Left renal cortex interstitium (tissue), 4 donors: ENCODE data around the gene FBLN2. TPM values are rescaled to one million over a fixed set of nuclear protein-coding genes. Genes with fewer than 3 reads are reported as not detected.
A peak's percentile ranks its signal among the peaks of the same experiment; 100 is the strongest.

Experiments used
- DNase-seq, 4 donors: peaks; one replicate each; pipeline ENCODE4 v3.0.0-alpha.2; 2013; ENCODE audit warnings: low read depth in 4 of 4, low spot score in 2 of 4, missing footprints in 1 of 4
- polyA plus RNA-seq, 4 donors: library from polyadenylated mRNA; unstranded; fragments of 120-200 nt; gene quantifications; one replicate each; pipeline ENCODE4 v1.2.1, GENCODE V29; 2013; ENCODE audit not compliant: insufficient read length in 4 of 4

Gene FBLN2
- polyA plus RNA-seq, 4 donors: 24.3 to 31.9 (median 27.5) TPM

- DNase-seq: no peak
These were observed 46.6 kb downstream of the FBLN2 start for GRCh38 chr3:13595485-13595884.

- no peak for DNase-seq
These were observed 47.7 kb downstream of the FBLN2 start for GRCh38 chr3:13596426-13597205.

DNA sequence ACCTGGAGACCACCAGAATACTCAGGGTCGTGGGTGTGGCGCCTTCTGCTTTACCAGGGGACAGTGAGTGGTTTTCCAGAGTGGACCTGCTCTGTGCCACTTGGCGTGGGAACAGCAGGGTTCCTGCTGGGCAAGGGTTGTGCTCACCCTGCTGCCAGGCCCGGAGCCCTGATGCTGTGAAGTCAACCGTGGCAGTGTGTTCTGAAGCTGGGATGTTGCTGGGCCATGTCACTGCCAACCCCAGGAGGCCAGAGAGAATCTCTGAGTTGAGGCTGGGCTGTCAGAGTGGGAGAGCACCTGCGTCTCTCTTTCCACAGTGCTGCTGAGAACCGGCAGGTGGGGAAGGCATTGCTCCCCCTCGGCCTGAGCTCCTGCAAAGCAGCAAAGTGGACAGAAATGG lies 48.7 kb downstream of the FBLN2 start:
- no peak for DNase-seq

GRCh38 chr3:13598201-13598600 lies 49.3 kb downstream of the FBLN2 start:
- DNase-seq: no peak

DNA sequence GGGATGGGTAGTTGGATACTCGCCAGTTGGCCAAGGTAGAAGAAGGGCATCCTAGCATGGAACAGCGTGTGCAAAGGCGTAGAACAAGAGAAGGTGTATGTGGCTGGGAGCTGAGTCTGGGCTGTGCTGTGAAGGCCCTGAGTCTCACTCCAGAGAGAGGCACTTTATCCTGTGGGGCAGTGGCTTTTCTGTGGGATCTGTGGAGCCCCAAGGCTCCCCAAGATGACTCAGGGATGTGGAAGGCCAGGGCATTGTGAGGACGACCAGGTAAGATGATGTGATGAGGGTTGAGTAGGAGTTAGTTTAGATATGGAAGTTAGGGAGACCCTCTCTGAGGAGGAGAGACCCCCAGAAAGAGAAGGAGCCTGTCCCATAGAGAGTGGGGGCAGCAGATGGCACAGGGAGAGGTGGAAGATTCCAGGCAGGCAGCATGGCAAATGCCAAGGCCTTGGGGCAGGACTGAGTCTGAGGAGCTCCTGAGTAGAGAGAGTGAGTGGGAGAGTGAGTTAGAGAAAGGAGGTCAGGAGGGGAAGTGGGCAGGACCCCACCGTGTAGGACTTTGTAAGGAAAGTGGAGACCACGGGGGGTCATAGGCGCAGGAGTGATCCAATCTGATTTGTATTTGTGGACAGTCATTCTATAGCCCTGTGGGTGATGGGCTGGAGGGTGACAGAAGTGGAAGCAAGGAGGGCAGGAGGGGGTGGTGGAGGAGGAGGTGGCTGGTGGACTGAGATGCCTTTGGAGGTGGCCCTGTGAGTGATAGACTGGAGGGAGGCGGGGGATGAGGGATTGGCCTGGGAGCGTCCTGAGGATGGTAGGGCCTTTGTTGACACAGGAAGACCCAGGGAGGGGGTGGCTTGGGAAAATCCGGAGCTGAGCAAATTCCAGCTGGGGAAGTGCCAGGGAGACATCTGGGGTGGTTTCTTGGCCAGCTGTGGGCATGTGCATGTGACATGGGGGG lies 50.3 kb downstream of the FBLN2 start:
- no peak for DNase-seq

DNA sequence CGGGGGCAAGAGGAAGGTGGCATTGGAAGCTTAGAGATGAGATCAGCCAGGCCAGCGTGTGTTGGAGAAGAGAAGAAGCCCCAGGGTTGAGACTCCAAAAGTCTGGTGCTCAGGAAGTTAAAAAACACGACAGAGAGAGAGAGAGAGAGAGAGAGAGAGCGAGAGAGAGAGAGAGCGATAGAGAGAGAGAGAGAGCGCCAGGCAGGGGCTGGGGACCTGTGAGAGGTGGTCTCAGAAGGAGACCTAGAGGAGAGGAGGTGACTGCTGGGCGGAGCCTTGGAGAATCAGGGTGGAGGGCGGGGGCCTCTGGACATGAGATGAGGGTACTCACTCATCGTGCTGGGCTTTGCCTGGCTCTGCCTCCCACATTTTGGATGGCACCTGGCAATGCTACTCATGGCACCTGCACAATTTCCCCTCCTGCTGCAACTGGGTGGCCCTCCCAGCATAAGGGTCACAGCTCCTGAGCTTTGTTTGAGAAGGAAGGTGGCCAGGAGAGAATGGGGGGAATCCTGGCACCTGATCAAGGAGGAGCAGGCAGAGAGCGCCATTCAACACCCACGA lies 51.0 kb downstream of the FBLN2 start:
- no peak for DNase-seq

GRCh38 chr3:13600950-13601691 lies 52.2 kb downstream of the FBLN2 start:
- DNase-seq: peak in 2 of 4 donors; percentile 0 to 15

DNA sequence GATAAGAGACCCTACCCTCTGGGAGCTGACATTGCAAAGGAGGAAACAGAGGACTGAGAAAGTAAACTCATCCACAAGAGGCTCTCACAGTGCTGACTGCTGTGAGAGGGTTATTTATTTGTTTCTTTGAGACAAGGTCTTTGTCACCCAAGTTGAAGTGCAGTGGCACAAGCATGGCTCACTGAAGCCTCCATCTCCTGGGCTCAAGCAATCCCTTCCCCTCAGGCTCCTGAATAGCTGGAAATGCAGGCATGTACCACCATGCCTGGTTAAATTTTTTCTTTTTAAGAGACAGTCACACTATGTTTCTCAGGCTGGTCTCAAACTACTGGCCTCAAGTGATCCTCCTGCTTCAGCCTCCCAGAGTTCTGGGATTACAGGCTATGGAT lies 52.8 kb downstream of the FBLN2 start:
- DNase-seq: no peak

DNA sequence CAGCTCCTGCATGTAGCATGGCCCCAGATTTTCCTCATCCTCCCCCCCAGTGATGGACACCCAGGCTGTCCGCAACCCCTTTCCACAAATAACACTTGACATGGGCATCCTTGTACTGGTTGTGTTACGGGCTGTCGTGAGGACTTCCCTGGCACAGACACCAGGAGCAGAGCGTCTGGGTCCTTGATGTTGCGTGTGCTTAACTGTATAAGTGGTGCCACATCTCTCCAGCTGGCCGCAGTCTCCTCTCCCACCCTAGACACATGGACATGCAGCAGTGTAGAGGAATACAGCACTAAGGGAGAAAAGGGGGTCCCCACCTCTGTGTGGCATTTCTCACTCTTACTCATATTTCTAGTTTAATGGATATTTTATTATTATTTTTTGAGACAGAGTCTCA lies 56.6 kb downstream of the FBLN2 start:
- DNase-seq: no peak

DNA sequence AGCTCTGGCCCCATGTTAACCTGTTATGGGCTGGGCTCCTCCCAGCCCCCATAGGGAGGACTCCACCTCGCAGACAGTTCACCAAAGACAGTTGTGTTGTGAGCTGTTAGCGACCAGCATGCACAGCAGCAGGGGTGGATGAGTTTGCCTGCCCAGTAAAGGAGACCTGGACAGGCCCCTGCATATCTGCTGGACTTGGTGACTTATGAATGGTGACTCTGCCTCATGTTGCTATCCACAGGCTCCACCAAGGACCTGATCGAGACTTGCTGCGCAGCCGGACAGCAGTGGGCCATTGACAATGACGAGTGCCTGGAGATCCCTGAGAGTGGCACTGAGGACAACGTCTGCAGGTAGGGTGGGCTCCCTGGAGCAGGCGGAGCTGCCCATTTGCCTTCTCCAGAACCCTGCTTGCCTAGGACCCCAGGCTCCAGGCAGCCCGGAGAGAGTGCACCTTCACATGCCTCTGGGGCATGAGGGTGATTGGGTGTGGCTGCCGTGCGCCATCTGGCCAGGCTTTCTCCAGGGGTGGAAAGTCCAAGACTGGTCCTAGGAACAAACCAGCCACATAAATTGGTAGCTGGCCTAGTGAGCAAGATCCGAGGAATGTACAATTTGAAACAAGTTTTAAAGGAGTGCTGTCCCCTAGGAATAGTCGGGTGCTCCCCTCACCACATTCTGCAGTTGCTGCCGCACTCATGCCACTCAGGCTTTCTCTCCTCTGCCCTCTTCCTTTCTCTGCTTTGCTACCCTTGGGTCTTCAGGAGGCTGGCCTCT lies 59.1 kb downstream of the FBLN2 start:
- no peak for DNase-seq

- DNase-seq: no peak
These were observed 60.2 kb downstream of the FBLN2 start for GRCh38 chr3:13608969-13609725.

DNA sequence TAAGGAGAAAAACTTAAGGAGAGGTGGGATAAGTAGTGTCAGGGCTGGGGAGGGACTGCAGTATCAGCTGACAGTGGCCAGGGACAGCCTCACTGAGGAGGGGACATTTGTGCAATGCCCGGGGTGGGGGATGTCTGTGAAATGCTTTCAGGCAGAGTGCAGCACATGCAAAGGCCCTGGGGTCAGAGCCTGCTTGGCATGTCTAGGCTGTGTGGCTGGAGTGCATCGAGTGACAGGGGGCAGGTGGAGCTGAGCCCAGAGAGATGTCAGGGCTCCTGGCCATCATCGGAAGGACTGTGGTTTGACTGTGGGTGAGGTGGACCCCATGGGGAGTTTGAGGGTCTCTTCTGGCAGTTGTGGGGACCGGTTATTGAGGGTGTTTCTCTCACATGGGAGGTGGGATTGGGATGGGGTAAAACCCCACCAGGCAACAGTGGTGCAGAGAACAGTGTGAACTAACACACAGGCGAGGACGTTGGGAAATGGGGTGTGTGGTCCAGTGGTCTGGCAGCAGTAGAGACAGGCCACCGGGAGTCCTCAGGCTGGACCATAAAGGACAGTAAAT lies 61.2 kb downstream of the FBLN2 start:
- DNase-seq: no peak

DNA sequence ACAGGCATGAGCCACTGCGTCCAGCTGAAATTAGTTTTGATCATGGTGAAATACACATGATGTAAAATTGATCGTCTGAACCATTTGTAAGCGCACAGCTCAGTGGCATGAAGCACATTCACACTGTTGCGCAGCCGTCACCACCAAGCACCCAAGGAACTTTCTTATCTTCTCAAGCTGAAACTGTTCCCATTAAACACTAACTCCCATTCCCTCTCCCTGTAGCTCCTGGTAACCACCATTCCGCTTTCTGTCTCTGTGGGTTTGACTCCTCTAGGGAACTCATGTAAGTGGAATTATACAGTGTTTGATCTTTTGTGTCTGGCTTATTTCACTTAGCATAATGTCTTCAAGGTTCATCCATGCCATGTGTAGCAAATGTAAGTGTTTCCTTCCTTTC lies 62.3 kb downstream of the FBLN2 start:
- DNase-seq: no peak

GRCh38 chr3:13612829-13613228 lies 63.9 kb downstream of the FBLN2 start:
- no peak for DNase-seq

- DNase-seq: no peak
These were observed 64.6 kb downstream of the FBLN2 start for GRCh38 chr3:13613343-13614190.

DNA sequence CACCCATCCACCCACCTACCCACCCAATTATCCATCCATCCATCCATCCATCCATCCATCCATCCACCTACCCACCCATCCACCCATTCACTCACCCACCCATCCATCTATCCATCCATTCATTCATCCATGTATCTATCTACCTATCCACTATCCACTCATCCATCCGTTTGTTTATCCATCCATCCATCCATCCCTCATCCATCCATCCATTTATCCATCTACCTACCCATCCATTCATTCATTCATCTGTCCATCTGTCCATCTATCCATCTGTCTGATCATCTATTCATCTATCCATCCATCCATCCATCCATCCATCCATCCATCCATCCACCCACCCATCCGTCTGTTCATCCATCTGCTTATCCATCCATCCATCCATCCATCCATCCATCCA lies 65.7 kb downstream of the FBLN2 start:
- DNase-seq: no peak

- no peak for DNase-seq
These were observed 66.1 kb downstream of the FBLN2 start for GRCh38 chr3:13615019-13615528.

GRCh38 chr3:13616359-13616758 lies 67.4 kb downstream of the FBLN2 start:
- DNase-seq: no peak
